Stomach (tissue), 9 donors: ENCODE measurements around the gene NFATC4. TPM values are rescaled to one million over a fixed set of nuclear protein-coding genes. Genes with fewer than 3 reads are reported as not detected.

ENCODE experiments used
- DNase-seq, 2 donors: peaks; one replicate each; pipeline versions ENCODE4 v3.0.0 to v3.0.0-alpha.2; 2013 to 2019
- H3K27ac ChIP-seq, 5 donors: fragments of 200-600 bp in 4 of 5; sonication (generic) in 4 of 5; one replicate each; pipeline ENCODE4 v1.5.1; 2013 to 2019; ENCODE audit warnings: mild to moderate bottlenecking in 1 of 5, moderate library complexity in 1 of 5
- H3K27me3 ChIP-seq, 3 donors: fragments of 200-600 bp; sonication (generic); one replicate each; pipeline ENCODE4 v1.5.1; 2017 to 2019; ENCODE audit warnings: mixed run types in 1 of 3
- H3K36me3 ChIP-seq, 4 donors: fragments of 200-600 bp; sonication (generic); 1 replicate in 3 of 4; 2 replicates in 1 of 4; pipeline ENCODE4 v1.5.1; 2016 to 2019
- H3K4me1 ChIP-seq, 4 donors: fragments of 200-600 bp; sonication (generic); one replicate each; pipeline ENCODE4 v1.5.1; 2016 to 2019
- H3K4me3 ChIP-seq, 4 donors: fragments of 200-600 bp; sonication (generic) in 3 of 4; one replicate each; pipeline ENCODE4 v1.5.1; 2016 to 2019; ENCODE audit warnings: mild to moderate bottlenecking in 1 of 4
- H3K9me3 ChIP-seq, 4 donors: fragments of 200-600 bp; sonication (generic); one replicate each; pipeline ENCODE4 v1.5.1; 2016 to 2019
- CTCF ChIP-seq, 7 experiments: fragments of 450-650 bp in 4 of 7; fragments of 200-600 bp in 3 of 7; sonication (generic) in 3 of 7; IDR thresholded peaks; one replicate each; pipeline ENCODE4 v1.5.1; 2016 to 2019; ENCODE audit warnings: antibody characterized with exemption in 7 of 7, control low read depth in 2 of 7, mild to moderate bottlenecking in 1 of 7
- EP300 ChIP-seq: sonication (generic); formaldehyde crosslinking; IDR thresholded peaks from one replicate; pipeline ENCODE4 v1.6.1; 2017; ENCODE audit warnings: antibody characterized with exemption
- POLR2A ChIP-seq, 4 donors: fragments of 450-650 bp; IDR thresholded peaks; one replicate each; pipeline ENCODE4 v1.6.1; 2016; ENCODE audit warnings: antibody characterized with exemption in 4 of 4, control low read depth in 2 of 4, mild to moderate bottlenecking in 1 of 4, moderate library complexity in 1 of 4
- POLR2AphosphoS5 ChIP-seq, 3 donors: sonication (generic); formaldehyde crosslinking; IDR thresholded peaks; one replicate each; pipeline ENCODE4 v1.6.1; 2016; ENCODE audit warnings: antibody characterized with exemption in 3 of 3
- WGBS, 5 donors: extraction: QIAGEN DNeasy Blood & Tissue Kit in 3 of 5; methylation state at CpG; one replicate each; pipeline versions ENCODE4 v1.1.5 to v1.1.7; 2013 to 2018; 5-methylcytosine and 5-hydroxymethylcytosine counted together
- intact Hi-C: fragments of 100-400 bp; cut with DNase I; formaldehyde crosslinking; loops from one replicate; pipeline ENCODE4 v1.15.1; 2023; ENCODE audit warnings: low total_unique reads
- polyA plus RNA-seq, 3 donors: library from polyadenylated mRNA; stranded (reverse); fragments of 200-250 nt; gene quantifications; one replicate each; pipeline ENCODE4 v1.2.3, GENCODE V29; 2013
- small RNA-seq, 4 donors: library from RNA; depleted of rRNA; stranded (forward); fragments of <200 nt; gene quantifications; one replicate each; pipeline ENCODE3, GENCODE V24; 2016
- total RNA-seq, 5 donors: library from RNA; depleted of rRNA; stranded (reverse); fragments of >200 nt; gene quantifications; one replicate each; pipeline versions ENCODE4 v1.1.0 to v1.2.3, GENCODE V29; 2014 to 2016
- donor health status: healthy with polysubstance abuse.
- donor health status: Bipolar disorder and iron deficiency.
- donor health status: healthy.

The NFATC4 gene
- total and polyA plus RNA-seq, 8 donors: 20.1 to 119 (median 57.9) TPM

- Histone ChIP-seq H3K4me3 (peak overlapping the region in 3 of 4 donors; percentile 74 to 81 (median 77)), H3K9me3 (no peaks in the 10 kb centered on the region), H3K27me3 (no peaks in the 10 kb centered on the region), H3K36me3 (peaks cover 21 to 26% (median 24%) of the 10 kb centered on the region in 4 donors), H3K27ac (peak overlapping the region; percentile 97 to 99 (median 98)), H3K4me1 (peaks cover 63 to 88% (median 73%) of the 10 kb centered on the region in 4 donors)
- WGBS, 5 donors: 86 to 93% (median 92%) methylated on average over 15 to 18 of the region's 18 CpGs
- intact Hi-C loops: no loop called here
- DNase-seq: peak in 1 of 2 donors; percentile 23
- TF ChIP-seq POLR2AphosphoS5 (IDR thresholded peaks at IDR 0.05) (no peak), POLR2A (IDR thresholded peaks at IDR 0.05) (no peak), CTCF (IDR thresholded peaks at IDR 0.05) (no peak), EP300 (no peak)
These were observed 60.8 kb downstream of the NFATC4 start for GRCh38 chr14:24428628-24429394.

Small RNA genes within 50 kb of the gene (small RNA-seq; reads per million reads assigned to genes)
- gene RF00026: 0 reads per million in 4 donors

Other genes with a start within 250 kb of the NFATC4 start
Only the 30 nearest of the 31 such genes appear.
- gene FITM1, start 237.5 kb upstream of the NFATC4 start, total RNA-seq: 10 to 100 TPM in 1 of 5 donors, under 1 TPM in 1, not detected in 3; 0.87 to 80.5 TPM
- 1 to 10 TPM; 1.9 to 2.6 (median 2.2) TPM for gene FITM1, start 237.5 kb upstream of the NFATC4 start, polyA plus RNA-seq
- 100 to 1,000 TPM in 1 of 5 donors, 10 to 100 TPM in 4; 38.5 to 129 (median 91.1) TPM for gene PSME1, start 232.0 kb upstream of the NFATC4 start, total RNA-seq
- gene PSME1, start 232.0 kb upstream of the NFATC4 start, polyA plus RNA-seq: 100 to 1,000 TPM; 217 to 322 (median 310) TPM
- 10 to 100 TPM in 1 of 5 donors, 1 to 10 TPM in 4; 1.3 to 33.9 (median 4.6) TPM for gene EMC9, start 226.6 kb upstream of the NFATC4 start, total RNA-seq
- 10 to 100 TPM; 32.0 to 59.6 (median 42.9) TPM for gene EMC9, start 226.6 kb upstream of the NFATC4 start, polyA plus RNA-seq
- 100 to 1,000 TPM in 2 of 5 donors, 10 to 100 TPM in 3; 62.4 to 339 (median 83.9) TPM for gene PSME2, start 221.6 kb upstream of the NFATC4 start, total RNA-seq
- gene PSME2, start 221.6 kb upstream of the NFATC4 start, polyA plus RNA-seq: 100 to 1,000 TPM; 302 to 421 (median 403) TPM
- gene RNF31, start 220.7 kb upstream of the NFATC4 start, total RNA-seq: 100 to 1,000 TPM in 2 of 5 donors, 10 to 100 TPM in 3; 53.2 to 523 (median 94.2) TPM
- gene RNF31, start 220.7 kb upstream of the NFATC4 start, polyA plus RNA-seq: 10 to 100 TPM; 64.0 to 88.7 (median 68.6) TPM
- 100 to 1,000 TPM in 2 of 5 donors, 10 to 100 TPM in 2, 1 to 10 TPM in 1; 1.4 to 143 (median 91.4) TPM for gene IRF9, start 206.9 kb upstream of the NFATC4 start, total RNA-seq
- 100 to 1,000 TPM in 1 of 3 donors, 10 to 100 TPM in 2; 64.6 to 101 (median 65.1) TPM for gene IRF9, start 206.9 kb upstream of the NFATC4 start, polyA plus RNA-seq
- 100 to 1,000 TPM in 1 of 5 donors, 10 to 100 TPM in 4; 14.5 to 122 (median 45.5) TPM for gene REC8, start 196.1 kb upstream of the NFATC4 start, total RNA-seq
- gene REC8, start 196.1 kb upstream of the NFATC4 start, polyA plus RNA-seq: 10 to 100 TPM; 20.9 to 64.4 (median 38.7) TPM
- 100 to 1,000 TPM in 1 of 5 donors, 10 to 100 TPM in 4; 14.3 to 227 (median 23.9) TPM for gene IPO4, start 179.4 kb upstream of the NFATC4 start, total RNA-seq
- 10 to 100 TPM in 1 of 3 donors, 1 to 10 TPM in 2; 9.3 to 15.2 (median 9.8) TPM for gene IPO4, start 179.4 kb upstream of the NFATC4 start, polyA plus RNA-seq
- gene TM9SF1, start 172.7 kb upstream of the NFATC4 start, total RNA-seq: 10 to 100 TPM in 4 of 5 donors, 1 to 10 TPM in 1; 6.4 to 79.7 (median 31.6) TPM
- gene TM9SF1, start 172.7 kb upstream of the NFATC4 start, polyA plus RNA-seq: 10 to 100 TPM; 14.6 to 28.2 (median 14.7) TPM
- under 1 TPM in 1 of 5 donors, not detected in 4; 0.73 TPM for gene TSSK4, start 162.5 kb upstream of the NFATC4 start, total RNA-seq
- gene TSSK4, start 162.5 kb upstream of the NFATC4 start, polyA plus RNA-seq: not detected
- gene CHMP4A, start 154.7 kb upstream of the NFATC4 start, total RNA-seq: 10 to 100 TPM in 4 of 5 donors, not detected in 1; 27.8 to 37.2 (median 31.8) TPM
- gene CHMP4A, start 154.7 kb upstream of the NFATC4 start, polyA plus RNA-seq: 100 to 1,000 TPM in 1 of 3 donors, 10 to 100 TPM in 2; 66.5 to 135 (median 70.7) TPM
- 10 to 100 TPM in 3 of 5 donors, 1 to 10 TPM in 1, not detected in 1; 9.3 to 16.1 (median 14.2) TPM for gene MDP1, start 152.1 kb upstream of the NFATC4 start, total RNA-seq
- gene MDP1, start 152.1 kb upstream of the NFATC4 start, polyA plus RNA-seq: 10 to 100 TPM; 25.6 to 26.9 (median 26.2) TPM
- gene NEDD8, start 135.8 kb upstream of the NFATC4 start, total RNA-seq: 100 to 1,000 TPM in 3 of 5 donors, 10 to 100 TPM in 1, not detected in 1; 85.4 to 166 (median 132) TPM
- 100 to 1,000 TPM; 235 to 244 (median 237) TPM for gene NEDD8, start 135.8 kb upstream of the NFATC4 start, polyA plus RNA-seq
- gene GMPR2, start 135.3 kb upstream of the NFATC4 start, total RNA-seq: 100 to 1,000 TPM in 1 of 5 donors, 10 to 100 TPM in 4; 13.9 to 204 (median 31.2) TPM
- gene GMPR2, start 135.3 kb upstream of the NFATC4 start, polyA plus RNA-seq: 10 to 100 TPM; 48.3 to 85.7 (median 53.9) TPM
- 10 to 100 TPM in 4 of 5 donors, 1 to 10 TPM in 1; 7.2 to 63.6 (median 39.1) TPM for gene TINF2, start 125.6 kb upstream of the NFATC4 start, total RNA-seq
- 10 to 100 TPM; 46.6 to 61.1 (median 50.6) TPM for gene TINF2, start 125.6 kb upstream of the NFATC4 start, polyA plus RNA-seq
- 10 to 100 TPM in 1 of 5 donors, 1 to 10 TPM in 4; 2.6 to 11.7 (median 4.9) TPM for gene TGM1, start 105.0 kb upstream of the NFATC4 start, total RNA-seq
- gene TGM1, start 105.0 kb upstream of the NFATC4 start, polyA plus RNA-seq: 100 to 1,000 TPM in 1 of 3 donors, 1 to 10 TPM in 2; 1.7 to 131 (median 5.3) TPM
- 100 to 1,000 TPM in 4 of 5 donors, 10 to 100 TPM in 1; 16.0 to 230 (median 187) TPM for gene RABGGTA, start 96.6 kb upstream of the NFATC4 start, total RNA-seq
- 10 to 100 TPM; 33.8 to 68.4 (median 41.9) TPM for gene RABGGTA, start 96.6 kb upstream of the NFATC4 start, polyA plus RNA-seq
- gene DHRS1, start 68.4 kb upstream of the NFATC4 start, total RNA-seq: 10 to 100 TPM in 3 of 5 donors, 1 to 10 TPM in 2; 5.3 to 71.9 (median 17.4) TPM
- gene DHRS1, start 68.4 kb upstream of the NFATC4 start, polyA plus RNA-seq: 10 to 100 TPM; 20.1 to 52.1 (median 30.1) TPM
- 10 to 100 TPM in 4 of 5 donors, 1 to 10 TPM in 1; 5.4 to 25.7 (median 12.8) TPM for gene NOP9, start 68.3 kb upstream of the NFATC4 start, total RNA-seq
- 10 to 100 TPM in 1 of 3 donors, 1 to 10 TPM in 2; 6.5 to 11.8 (median 8.4) TPM for gene NOP9, start 68.3 kb upstream of the NFATC4 start, polyA plus RNA-seq
- gene CIDEB, start 60.2 kb upstream of the NFATC4 start, total RNA-seq: 10 to 100 TPM in 2 of 5 donors, 1 to 10 TPM in 3; 5.0 to 11.2 (median 6.4) TPM
- 10 to 100 TPM in 1 of 3 donors, 1 to 10 TPM in 2; 6.0 to 14.2 (median 6.0) TPM for gene CIDEB, start 60.2 kb upstream of the NFATC4 start, polyA plus RNA-seq
- gene LTB4R2, start 58.0 kb upstream of the NFATC4 start, total RNA-seq: 10 to 100 TPM in 3 of 5 donors, 1 to 10 TPM in 1, not detected in 1; 9.9 to 71.5 (median 24.5) TPM
- gene LTB4R2, start 58.0 kb upstream of the NFATC4 start, polyA plus RNA-seq: 1 to 10 TPM in 1 of 3 donors, under 1 TPM in 1, not detected in 1; 0.25 to 6.0 TPM
- 10 to 100 TPM in 3 of 5 donors, 1 to 10 TPM in 1, not detected in 1; 3.3 to 92.8 (median 24.6) TPM for gene LTB4R, start 56.7 kb upstream of the NFATC4 start, total RNA-seq
- gene LTB4R, start 56.7 kb upstream of the NFATC4 start, polyA plus RNA-seq: 10 to 100 TPM in 1 of 3 donors, 1 to 10 TPM in 2; 1.4 to 67.2 (median 4.1) TPM
- 100 to 1,000 TPM in 1 of 5 donors, 10 to 100 TPM in 4; 18.2 to 118 (median 33.3) TPM for gene ADCY4, start 33.1 kb upstream of the NFATC4 start, total RNA-seq
- 10 to 100 TPM; 15.2 to 18.9 (median 18.8) TPM for gene ADCY4, start 33.1 kb upstream of the NFATC4 start, polyA plus RNA-seq
- gene RIPK3, start 28.2 kb upstream of the NFATC4 start, total RNA-seq: 10 to 100 TPM in 4 of 5 donors, 1 to 10 TPM in 1; 6.4 to 42.6 (median 12.5) TPM
- gene RIPK3, start 28.2 kb upstream of the NFATC4 start, polyA plus RNA-seq: 10 to 100 TPM; 12.7 to 18.3 (median 14.3) TPM
- gene NYNRIN, start 30.8 kb downstream of the NFATC4 start, total RNA-seq: 10 to 100 TPM in 2 of 5 donors, 1 to 10 TPM in 3; 2.9 to 16.0 (median 8.1) TPM
- gene NYNRIN, start 30.8 kb downstream of the NFATC4 start, polyA plus RNA-seq: 1 to 10 TPM; 2.3 to 3.3 (median 2.3) TPM
- gene CBLN3, start 61.5 kb downstream of the NFATC4 start, total RNA-seq: 1 to 10 TPM in 3 of 5 donors, not detected in 2; 2.0 to 4.2 (median 3.8) TPM
- gene CBLN3, start 61.5 kb downstream of the NFATC4 start, polyA plus RNA-seq: 1 to 10 TPM in 2 of 3 donors, under 1 TPM in 1; 0.81 to 2.1 (median 1.4) TPM
- gene KHNYN, start 61.8 kb downstream of the NFATC4 start, total RNA-seq: 100 to 1,000 TPM in 1 of 5 donors, 10 to 100 TPM in 4; 63.4 to 348 (median 77.2) TPM
- 10 to 100 TPM; 13.9 to 23.4 (median 22.9) TPM for gene KHNYN, start 61.8 kb downstream of the NFATC4 start, polyA plus RNA-seq
- 10 to 100 TPM; 10.8 to 71.2 (median 42.4) TPM for gene SDR39U1, start 74.6 kb downstream of the NFATC4 start, total RNA-seq
- gene SDR39U1, start 74.6 kb downstream of the NFATC4 start, polyA plus RNA-seq: 10 to 100 TPM; 37.0 to 64.8 (median 41.8) TPM
- gene CMA1, start 140.1 kb downstream of the NFATC4 start, total RNA-seq: 1 to 10 TPM in 1 of 5 donors, not detected in 4; 1.7 TPM
- under 1 TPM in 1 of 3 donors, not detected in 2; 0.23 TPM for gene CMA1, start 140.1 kb downstream of the NFATC4 start, polyA plus RNA-seq
- 1 to 10 TPM in 2 of 5 donors, under 1 TPM in 1, not detected in 2; 0.89 to 7.5 (median 3.3) TPM for gene CTSG, start 208.1 kb downstream of the NFATC4 start, total RNA-seq
- 1 to 10 TPM in 1 of 3 donors, under 1 TPM in 2; 0.28 to 2.3 (median 0.37) TPM for gene CTSG, start 208.1 kb downstream of the NFATC4 start, polyA plus RNA-seq